ENCODE measurements around the gene ITGA6. TPM values are rescaled to one million over a fixed set of nuclear protein-coding genes. Genes with fewer than 3 reads are reported as not detected.
"Not testable (repeated sequence)": the region's sequence is repeated elsewhere in the genome, so short reads cannot be mapped to it uniquely, and the experiment has no call there.

Gene ITGA6
- total and polyA plus RNA-seq, 4 donors = 58.2 to 113 (median 88.8) TPM

DNA sequence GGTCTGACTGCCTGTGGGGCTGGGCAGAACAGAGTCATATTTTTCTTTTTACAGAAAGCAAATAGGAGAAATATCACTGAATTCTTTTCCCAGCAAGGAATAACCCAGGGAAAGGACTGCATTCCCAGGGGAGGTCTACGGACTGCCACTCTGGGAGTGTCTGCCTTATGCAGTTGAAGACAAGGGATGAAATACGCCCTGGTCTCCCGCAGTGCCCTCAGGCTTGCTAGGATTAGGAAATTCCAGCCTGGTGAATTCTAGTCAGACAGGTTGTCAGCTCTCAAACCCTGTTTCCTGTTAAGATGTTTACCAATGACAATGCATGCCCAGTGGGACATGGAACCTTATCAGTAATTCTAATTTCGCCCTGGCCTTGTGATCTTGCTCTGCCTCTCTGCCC, 98.2 kb downstream of the ITGA6 start:
- Histone ChIP-seq H3K36me3 (ENCODE audit: control insufficient read depth, insufficient read depth, low read length) (no peaks in the 10 kb centered on the region), H3K9me3 (ENCODE audit: control insufficient read depth, insufficient read depth, low read length) (peaks cover 2% of the 10 kb centered on the region)
- WGBS (ENCODE audit: insufficient coverage) = 94% methylated on average over 4 of the region's 4 CpGs

DNA sequence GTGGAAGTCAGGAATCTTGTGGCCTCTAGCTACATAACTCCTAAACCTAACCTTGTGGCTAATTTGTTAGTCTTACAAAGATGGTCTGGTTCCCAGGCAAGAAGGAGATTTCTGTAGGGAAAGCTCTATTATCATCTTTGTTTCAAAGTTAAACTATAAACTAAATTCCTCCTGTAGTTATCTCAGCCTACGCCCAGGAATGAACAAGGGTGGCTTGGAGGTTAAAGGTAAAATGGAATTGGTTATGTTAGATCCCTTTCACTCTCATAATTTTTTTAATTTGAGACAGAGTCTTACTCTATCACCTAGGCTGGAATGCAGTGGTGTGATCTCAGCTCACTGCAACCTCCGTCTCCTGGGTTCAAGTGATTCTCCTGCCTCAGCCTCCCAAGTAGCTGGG, 103.9 kb downstream of the ITGA6 start:
- WGBS (ENCODE audit: insufficient coverage) = no CpG with 5 or more reads among the region's 2 CpGs
- Histone ChIP-seq H3K4me1 (ENCODE audit: control insufficient read depth, insufficient read depth, low read length) (no peaks in the 10 kb centered on the region), H3K27me3 (ENCODE audit: control insufficient read depth, insufficient read depth, low read length) (no peaks in the 10 kb centered on the region), H3K36me3 (ENCODE audit: control insufficient read depth, insufficient read depth, low read length) (no peaks in the 10 kb centered on the region), H3K4me3 (ENCODE audit: low read depth, low read length) (no peak overlapping the region), H3K27ac (ENCODE audit: low read depth, low read length) (no peak overlapping the region), H3K9me3 (ENCODE audit: control insufficient read depth, insufficient read depth, low read length) (no peaks in the 10 kb centered on the region)
- no peak for DNase-seq (ENCODE audit: low read depth in 4 of 6, low spot score in 6 of 6)

More for the DNA sequence above, 98.2 kb downstream of the ITGA6 start:
- H3K4me3 ChIP-seq (ENCODE audit: low read depth, low read length) = no peak overlapping the region
- no peaks in the 10 kb centered on the region for H3K4me1 ChIP-seq (ENCODE audit: control insufficient read depth, insufficient read depth, low read length)
- H3K27ac ChIP-seq (ENCODE audit: low read depth, low read length) = no peak overlapping the region
- no peak for DNase-seq (ENCODE audit: low read depth in 4 of 6, low spot score in 6 of 6)
- H3K27me3 ChIP-seq (ENCODE audit: control insufficient read depth, insufficient read depth, low read length) = no peaks in the 10 kb centered on the region

DNA sequence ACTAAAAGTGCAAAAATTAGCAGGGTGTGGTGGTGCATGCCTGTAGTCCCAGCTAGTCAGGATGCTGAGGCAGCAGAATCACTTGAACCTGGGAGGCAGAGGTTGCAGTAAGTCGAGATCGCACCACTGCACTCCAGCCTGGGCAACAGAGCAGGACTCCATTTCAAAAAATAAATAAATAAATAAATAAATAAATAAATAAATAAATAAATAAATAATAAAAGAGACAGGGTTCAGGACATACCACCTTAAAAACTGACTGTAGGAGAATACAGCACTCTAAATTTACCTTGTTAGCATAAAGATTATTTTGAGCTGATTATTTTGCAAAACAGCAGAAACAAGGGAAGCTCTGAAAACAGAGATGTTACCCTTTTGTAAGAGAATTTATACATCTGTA, 105.1 kb downstream of the ITGA6 start:
- not testable (repeated sequence) for DNase-seq (ENCODE audit: low read depth in 4 of 6, low spot score in 6 of 6); H3K27me3 ChIP-seq (ENCODE audit: control insufficient read depth, insufficient read depth, low read length); H3K4me1 ChIP-seq (ENCODE audit: control insufficient read depth, insufficient read depth, low read length); H3K9me3 ChIP-seq (ENCODE audit: control insufficient read depth, insufficient read depth, low read length); H3K36me3 ChIP-seq (ENCODE audit: control insufficient read depth, insufficient read depth, low read length); H3K27ac ChIP-seq (ENCODE audit: low read depth, low read length); H3K4me3 ChIP-seq (ENCODE audit: low read depth, low read length)
- no CpG with 5 or more reads among the region's 2 CpGs for WGBS (ENCODE audit: insufficient coverage)

DNA sequence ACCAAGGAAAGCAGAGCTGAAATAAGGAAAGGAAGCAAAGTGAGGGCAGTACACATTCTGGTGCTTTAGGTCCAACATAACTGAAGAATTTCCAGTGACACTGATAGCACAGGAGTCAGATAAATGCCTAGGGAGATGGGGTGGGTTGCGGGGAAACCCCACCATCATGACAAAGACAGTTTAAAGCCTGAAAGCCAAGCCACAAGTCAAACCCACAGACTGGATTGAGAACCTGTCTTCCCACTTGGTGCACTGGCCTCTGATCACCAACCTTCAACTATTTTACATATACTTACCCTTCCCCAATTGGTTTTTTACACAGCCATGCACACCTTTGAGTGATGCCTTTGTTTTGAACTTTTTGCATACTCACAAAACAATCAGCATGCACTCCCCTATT, 106.3 kb downstream of the ITGA6 start:
- Histone ChIP-seq H3K27ac (ENCODE audit: low read depth, low read length) (no peak overlapping the region), H3K4me3 (ENCODE audit: low read depth, low read length) (no peak overlapping the region), H3K27me3 (ENCODE audit: control insufficient read depth, insufficient read depth, low read length) (no peaks in the 10 kb centered on the region), H3K9me3 (ENCODE audit: control insufficient read depth, insufficient read depth, low read length) (no peaks in the 10 kb centered on the region), H3K36me3 (ENCODE audit: control insufficient read depth, insufficient read depth, low read length) (no peaks in the 10 kb centered on the region), H3K4me1 (ENCODE audit: control insufficient read depth, insufficient read depth, low read length) (no peaks in the 10 kb centered on the region)
- no peak for DNase-seq (ENCODE audit: low read depth in 4 of 6, low spot score in 6 of 6)
- 100% methylated on average over 1 of the region's 1 CpG for WGBS (ENCODE audit: insufficient coverage)

DNA sequence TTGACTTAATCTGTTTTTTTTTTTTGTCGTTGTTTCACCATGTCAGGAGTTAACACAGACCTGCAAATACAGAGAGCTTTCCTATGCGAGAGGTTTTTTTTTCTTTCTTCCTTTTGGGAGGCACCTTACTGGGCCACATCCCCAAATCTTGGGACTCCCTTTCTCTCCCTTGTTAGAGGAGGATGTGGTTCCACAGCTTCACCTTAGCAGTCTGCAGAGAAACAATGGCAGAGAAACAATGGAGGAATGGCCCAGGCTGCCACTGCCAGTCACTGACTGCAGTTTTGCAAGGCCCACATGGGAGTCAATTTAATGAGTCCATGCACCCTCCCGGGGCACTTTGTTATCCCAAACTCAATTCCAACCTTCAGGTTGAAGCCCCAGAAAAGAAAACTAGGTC, 107.7 kb downstream of the ITGA6 start:
- DNase-seq (ENCODE audit: low read depth in 4 of 6, low spot score in 6 of 6) = no peak
- no peak overlapping the region for H3K4me3 ChIP-seq (ENCODE audit: low read depth, low read length)
- no peaks in the 10 kb centered on the region for H3K27me3 ChIP-seq (ENCODE audit: control insufficient read depth, insufficient read depth, low read length)
- 67% methylated on average over 1 of the region's 3 CpGs for WGBS (ENCODE audit: insufficient coverage)
- peaks cover 6% of the 10 kb centered on the region for H3K9me3 ChIP-seq (ENCODE audit: control insufficient read depth, insufficient read depth, low read length)
- no peak overlapping the region for H3K27ac ChIP-seq (ENCODE audit: low read depth, low read length)
- H3K36me3 ChIP-seq (ENCODE audit: control insufficient read depth, insufficient read depth, low read length) = no peaks in the 10 kb centered on the region
- H3K4me1 ChIP-seq (ENCODE audit: control insufficient read depth, insufficient read depth, low read length) = no peaks in the 10 kb centered on the region

DNA sequence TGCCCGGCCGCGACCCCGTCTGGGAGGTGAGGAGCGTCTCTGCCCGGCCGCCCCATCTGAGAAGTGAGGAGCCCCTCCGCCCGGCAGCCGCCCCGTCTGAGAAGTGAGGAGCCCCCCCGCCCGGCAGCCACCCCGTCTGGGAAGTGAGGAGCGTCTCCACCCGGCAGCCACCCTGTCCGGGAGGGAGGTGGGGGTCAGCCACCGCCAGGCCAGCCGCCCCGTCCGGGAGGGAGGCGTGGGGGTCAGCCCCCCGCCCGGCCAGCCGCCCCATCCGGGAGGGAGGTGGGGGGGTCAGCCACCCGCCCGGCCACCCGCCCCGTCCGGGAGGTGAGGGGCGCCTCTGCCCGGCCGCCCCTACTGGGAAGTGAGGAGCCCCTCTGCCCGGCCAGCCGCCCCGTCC, 110.5 kb downstream of the ITGA6 start:
- DNase-seq (ENCODE audit: low read depth in 4 of 6, low spot score in 6 of 6); H3K9me3 ChIP-seq (ENCODE audit: control insufficient read depth, insufficient read depth, low read length); H3K27ac ChIP-seq (ENCODE audit: low read depth, low read length); H3K36me3 ChIP-seq (ENCODE audit: control insufficient read depth, insufficient read depth, low read length); H3K27me3 ChIP-seq (ENCODE audit: control insufficient read depth, insufficient read depth, low read length); H3K4me1 ChIP-seq (ENCODE audit: control insufficient read depth, insufficient read depth, low read length); H3K4me3 ChIP-seq (ENCODE audit: low read depth, low read length): not testable (repeated sequence)
- no CpG with 5 or more reads among the region's 37 CpGs for WGBS (ENCODE audit: insufficient coverage)

DNA sequence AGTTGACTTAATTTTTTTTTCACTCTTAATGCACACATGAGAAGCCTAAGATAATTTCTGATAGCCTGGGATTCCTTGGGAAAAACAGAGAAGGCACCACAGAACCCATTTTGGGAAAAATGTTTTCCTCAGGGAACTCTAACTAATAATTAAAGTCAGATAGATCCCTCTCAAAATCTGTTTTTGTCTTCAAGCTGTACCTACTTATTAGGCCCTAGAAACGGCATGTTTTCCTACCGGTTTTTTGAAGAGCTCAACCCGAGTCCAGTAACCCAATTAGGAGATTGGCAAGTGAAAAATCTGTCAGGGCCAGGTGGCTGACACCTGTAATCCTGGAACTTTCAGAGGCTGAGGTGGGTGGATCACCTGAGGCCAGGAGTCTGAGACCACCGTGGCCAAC, 112.4 kb downstream of the ITGA6 start:
- Histone ChIP-seq H3K27me3 (ENCODE audit: control insufficient read depth, insufficient read depth, low read length) (no peaks in the 10 kb centered on the region), H3K27ac (ENCODE audit: low read depth, low read length) (no peak overlapping the region), H3K9me3 (ENCODE audit: control insufficient read depth, insufficient read depth, low read length) (peaks cover 7% of the 10 kb centered on the region), H3K4me1 (ENCODE audit: control insufficient read depth, insufficient read depth, low read length) (no peaks in the 10 kb centered on the region), H3K36me3 (ENCODE audit: control insufficient read depth, insufficient read depth, low read length) (no peaks in the 10 kb centered on the region), H3K4me3 (ENCODE audit: low read depth, low read length) (no peak overlapping the region)
- DNase-seq (ENCODE audit: low read depth in 4 of 6, low spot score in 6 of 6) = no peak
- 97% methylated on average over 3 of the region's 4 CpGs for WGBS (ENCODE audit: insufficient coverage)

DNA sequence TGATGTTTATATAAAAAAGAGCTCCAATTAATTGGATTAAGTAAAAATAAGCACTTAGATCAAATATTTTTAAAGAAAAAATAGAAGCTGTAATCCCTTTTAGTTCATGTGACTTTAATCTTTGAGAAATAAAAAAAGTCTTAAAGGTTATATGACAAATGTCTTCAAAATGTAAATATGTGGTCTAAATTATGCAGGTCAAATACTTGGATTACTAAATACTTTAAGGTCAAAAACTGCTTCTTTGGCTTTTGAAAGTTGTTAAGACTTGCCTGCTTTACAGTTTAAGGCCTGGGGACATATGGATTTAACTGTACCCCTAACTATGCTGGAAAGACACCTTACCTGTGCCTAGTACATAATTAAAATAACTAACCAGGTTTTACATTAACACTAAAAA, 113.0 kb downstream of the ITGA6 start:
- no peak for DNase-seq (ENCODE audit: low read depth in 4 of 6, low spot score in 6 of 6)
- H3K27ac ChIP-seq (ENCODE audit: low read depth, low read length) = no peak overlapping the region
- H3K9me3 ChIP-seq (ENCODE audit: control insufficient read depth, insufficient read depth, low read length) = peaks cover 7% of the 10 kb centered on the region
- no peaks in the 10 kb centered on the region for H3K36me3 ChIP-seq (ENCODE audit: control insufficient read depth, insufficient read depth, low read length)
- H3K27me3 ChIP-seq (ENCODE audit: control insufficient read depth, insufficient read depth, low read length) = no peaks in the 10 kb centered on the region
- H3K4me3 ChIP-seq (ENCODE audit: low read depth, low read length) = no peak overlapping the region
- no peaks in the 10 kb centered on the region for H3K4me1 ChIP-seq (ENCODE audit: control insufficient read depth, insufficient read depth, low read length)

DNA sequence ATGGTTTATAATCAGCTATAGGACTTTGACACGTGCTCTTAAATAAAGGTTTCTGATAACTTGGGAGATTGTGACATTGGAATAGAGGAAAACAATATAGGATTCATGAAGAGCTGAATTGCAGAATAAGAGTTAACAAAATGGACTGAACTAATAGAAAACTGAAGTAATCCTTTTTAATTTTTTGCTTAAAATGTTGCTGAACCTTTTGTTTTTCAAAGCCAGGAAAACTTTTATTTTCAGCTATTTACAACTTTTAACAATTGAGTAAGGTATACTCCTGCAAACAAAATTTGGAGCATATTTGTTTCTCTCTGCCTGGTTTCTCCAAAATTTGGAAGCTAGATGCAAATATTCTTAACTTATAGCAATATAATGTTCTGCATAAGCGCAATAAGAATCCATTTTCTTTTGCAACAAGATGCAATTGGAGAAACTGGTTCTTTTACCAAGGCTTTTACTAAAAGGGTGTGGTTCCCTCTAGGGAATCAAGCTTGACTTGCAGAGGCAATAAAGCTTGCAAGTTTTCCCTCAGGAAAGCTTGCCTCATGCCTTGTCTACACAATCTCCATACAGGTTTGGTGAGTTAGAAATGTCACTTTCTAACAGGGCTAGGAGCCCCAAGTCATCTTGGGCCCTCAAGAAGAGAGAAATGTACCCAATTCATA, 118.2 kb downstream of the ITGA6 start:
- Histone ChIP-seq H3K27me3 (ENCODE audit: control insufficient read depth, insufficient read depth, low read length) (no peaks in the 10 kb centered on the region), H3K4me1 (ENCODE audit: control insufficient read depth, insufficient read depth, low read length) (no peaks in the 10 kb centered on the region), H3K4me3 (ENCODE audit: low read depth, low read length) (no peak overlapping the region), H3K27ac (ENCODE audit: low read depth, low read length) (no peak overlapping the region), H3K36me3 (ENCODE audit: control insufficient read depth, insufficient read depth, low read length) (no peaks in the 10 kb centered on the region), H3K9me3 (ENCODE audit: control insufficient read depth, insufficient read depth, low read length) (peaks cover 8% of the 10 kb centered on the region)
- no peak for DNase-seq (ENCODE audit: low read depth in 4 of 6, low spot score in 6 of 6)
- WGBS (ENCODE audit: insufficient coverage) = 90% methylated on average over 2 of the region's 2 CpGs

DNA sequence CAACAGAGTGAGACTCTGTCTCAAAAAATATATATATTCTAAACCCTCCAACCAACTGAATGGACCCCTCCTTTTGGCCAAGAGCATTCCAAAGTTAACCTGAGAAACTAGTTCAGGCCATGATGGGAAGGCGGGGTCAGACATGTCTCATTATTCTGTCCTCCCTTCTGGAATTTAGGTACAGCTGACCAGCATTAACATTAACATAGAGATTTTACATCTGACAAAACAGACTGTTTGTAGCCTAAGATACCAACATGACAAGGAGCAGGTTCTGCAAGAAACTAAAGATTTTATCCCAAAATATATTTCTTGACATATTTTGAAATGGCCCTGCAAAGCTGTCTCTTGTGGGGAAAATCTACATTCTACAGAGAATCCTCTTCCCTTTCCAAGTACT, 121.7 kb downstream of the ITGA6 start:
- H3K4me1 ChIP-seq (ENCODE audit: control insufficient read depth, insufficient read depth, low read length) = no peaks in the 10 kb centered on the region
- H3K4me3 ChIP-seq (ENCODE audit: low read depth, low read length) = no peak overlapping the region
- H3K9me3 ChIP-seq (ENCODE audit: control insufficient read depth, insufficient read depth, low read length) = peaks cover 7% of the 10 kb centered on the region
- no peaks in the 10 kb centered on the region for H3K36me3 ChIP-seq (ENCODE audit: control insufficient read depth, insufficient read depth, low read length)
- no peak overlapping the region for H3K27ac ChIP-seq (ENCODE audit: low read depth, low read length)
- WGBS (ENCODE audit: insufficient coverage) = 100% methylated on average over 1 of the region's 1 CpG
- DNase-seq (ENCODE audit: low read depth in 4 of 6, low spot score in 6 of 6) = no peak
- no peaks in the 10 kb centered on the region for H3K27me3 ChIP-seq (ENCODE audit: control insufficient read depth, insufficient read depth, low read length)
